GM18499 (cell line): ENCODE data around the gene IDH3G.

Experiments used
- ATAC-seq: cut with Tn5 transposase; IDR thresholded peaks from one replicate; pipeline ENCODE4 v1.9.1; 2021; ENCODE audit warnings: moderate number of reproducible peaks; ENCODE audit not compliant: insufficient read depth, unreplicated experiment

IDH3G gene

DNA sequence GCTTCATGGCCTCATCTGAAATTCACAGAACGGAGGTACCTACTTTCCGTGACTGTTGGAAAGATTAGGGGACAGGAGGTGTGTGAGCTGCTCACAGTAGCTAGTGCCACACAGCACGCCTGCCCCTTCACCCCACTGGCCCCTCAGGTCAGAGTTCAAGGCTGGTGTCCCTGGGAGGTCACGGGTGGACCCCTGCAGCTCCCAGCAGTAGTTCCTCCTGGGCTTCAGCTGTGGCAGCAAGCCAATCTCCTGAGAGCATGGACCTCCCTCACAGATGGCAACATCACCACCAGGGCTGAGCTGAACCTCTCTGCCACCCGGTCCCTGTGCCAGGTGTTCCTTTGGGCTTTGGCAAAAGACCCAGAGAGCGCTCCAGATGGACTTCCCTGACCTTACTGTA, 1.8 kb downstream of the IDH3G start:
- no peak for ATAC-seq

GRCh38 chrX:153791104-153791852, 2.9 kb downstream of the IDH3G start:
- no peak for ATAC-seq

- ATAC-seq: no peak
Observed at GRCh38 chrX:153789654-153790053, 4.5 kb downstream of the IDH3G start.

- ATAC-seq: no peak
Observed at GRCh38 chrX:153786669-153787068, 7.5 kb downstream of the IDH3G start.

DNA sequence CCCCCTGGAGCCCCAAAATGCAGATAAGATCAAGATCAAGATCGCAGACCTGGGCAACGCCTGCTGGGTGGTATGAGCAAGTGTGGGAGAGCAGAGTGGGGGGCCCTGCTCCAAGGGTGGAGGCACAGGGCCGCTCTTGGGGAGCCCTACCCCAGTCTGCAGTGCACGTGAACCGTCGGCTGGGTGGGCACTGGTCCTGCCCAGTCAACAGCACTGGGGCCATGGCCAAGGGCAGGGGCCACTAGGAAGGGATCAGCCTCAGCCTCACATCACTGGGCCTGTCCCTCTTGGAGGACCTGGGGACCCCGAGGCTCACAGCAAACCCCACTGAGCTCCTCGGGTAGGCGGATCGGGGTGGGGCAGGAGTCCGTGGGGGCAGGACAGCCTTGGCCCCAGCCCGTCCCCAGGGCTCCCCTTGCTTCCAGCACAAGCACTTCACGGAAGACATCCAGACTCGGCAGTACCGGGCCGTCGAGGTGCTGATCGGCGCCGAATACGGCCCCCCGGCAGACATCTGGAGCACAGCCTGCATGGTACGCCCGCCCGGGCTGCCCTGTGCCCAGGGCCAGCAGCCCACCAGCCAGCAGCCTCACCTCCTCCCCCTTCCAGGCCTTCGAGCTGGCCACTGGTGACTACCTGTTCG, 9.7 kb downstream of the IDH3G start:
- no peak for ATAC-seq

DNA sequence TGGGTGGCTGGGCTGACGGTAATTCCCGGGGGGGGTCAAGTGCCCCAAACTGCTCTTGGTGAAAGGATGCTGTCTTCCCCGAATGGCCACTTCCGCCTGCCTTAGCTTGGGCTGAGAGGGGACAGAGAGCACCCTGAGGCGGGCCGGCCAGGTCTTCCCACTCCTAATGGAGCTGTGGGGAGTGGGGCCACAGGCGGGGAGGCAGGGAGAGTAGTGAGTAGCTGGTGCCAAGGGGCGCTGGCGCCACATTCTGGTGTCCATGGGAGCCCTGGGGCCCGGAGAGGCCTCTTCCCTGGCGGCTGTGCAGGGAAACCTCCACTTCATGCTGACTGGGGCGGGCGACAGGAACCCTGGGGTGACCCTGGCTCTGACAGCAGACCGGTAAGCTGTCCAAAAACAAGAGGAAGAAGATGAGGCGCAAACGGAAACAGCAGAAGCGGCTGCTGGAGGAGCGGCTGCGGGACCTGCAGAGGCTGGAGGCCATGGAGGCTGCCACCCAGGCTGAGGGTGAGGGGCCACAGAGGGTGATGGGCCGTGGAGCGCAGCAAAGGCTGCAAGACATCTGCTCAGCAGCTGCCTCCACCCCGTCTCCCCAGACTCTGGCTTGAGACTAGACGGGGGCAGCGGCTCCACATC, 10.7 kb downstream of the IDH3G start:
- ATAC-seq: no peak

GRCh38 chrX:153782871-153783270, 11.3 kb downstream of the IDH3G start:
- no peak for ATAC-seq

- ATAC-seq: no peak
Observed at GRCh38 chrX:153782313-153782712, 11.9 kb downstream of the IDH3G start.

DNA sequence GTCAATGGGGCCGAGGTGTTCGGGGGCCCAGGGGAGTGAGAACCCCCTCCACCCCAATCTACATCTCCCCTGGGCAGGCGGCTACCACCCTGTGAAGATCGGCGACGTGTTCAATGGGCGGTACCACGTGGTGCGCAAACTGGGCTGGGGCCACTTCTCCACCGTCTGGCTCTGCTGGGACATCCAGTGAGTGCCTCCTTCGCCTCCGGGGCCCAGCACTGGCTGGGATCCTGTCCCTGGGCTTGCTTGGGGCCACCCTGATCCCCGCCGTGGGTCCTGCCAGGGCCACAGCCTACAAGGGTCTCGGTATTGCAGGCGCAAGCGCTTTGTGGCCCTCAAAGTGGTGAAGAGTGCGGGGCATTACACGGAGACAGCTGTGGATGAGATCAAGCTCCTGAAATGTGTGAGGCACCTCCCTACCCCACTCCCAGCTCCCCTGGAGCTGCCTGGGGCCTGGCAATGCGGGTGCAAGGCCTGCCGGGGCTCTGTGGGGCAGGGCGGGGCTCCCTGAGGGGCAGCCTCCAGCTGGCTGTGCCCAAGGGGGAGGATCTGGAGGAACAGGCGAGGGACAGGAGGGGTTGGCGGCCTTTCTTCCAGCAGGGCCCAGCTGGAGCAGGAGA, 12.6 kb downstream of the IDH3G start:
- no peak for ATAC-seq

GRCh38 chrX:153780678-153781427, 13.3 kb downstream of the IDH3G start, which contains the start of gene SRPK3:
TSS of gene SRPK3 (plus strand) at chrX:153781041. CDS start at chrX:153781087, 46 bp downstream.
- ATAC-seq: no peak

DNA sequence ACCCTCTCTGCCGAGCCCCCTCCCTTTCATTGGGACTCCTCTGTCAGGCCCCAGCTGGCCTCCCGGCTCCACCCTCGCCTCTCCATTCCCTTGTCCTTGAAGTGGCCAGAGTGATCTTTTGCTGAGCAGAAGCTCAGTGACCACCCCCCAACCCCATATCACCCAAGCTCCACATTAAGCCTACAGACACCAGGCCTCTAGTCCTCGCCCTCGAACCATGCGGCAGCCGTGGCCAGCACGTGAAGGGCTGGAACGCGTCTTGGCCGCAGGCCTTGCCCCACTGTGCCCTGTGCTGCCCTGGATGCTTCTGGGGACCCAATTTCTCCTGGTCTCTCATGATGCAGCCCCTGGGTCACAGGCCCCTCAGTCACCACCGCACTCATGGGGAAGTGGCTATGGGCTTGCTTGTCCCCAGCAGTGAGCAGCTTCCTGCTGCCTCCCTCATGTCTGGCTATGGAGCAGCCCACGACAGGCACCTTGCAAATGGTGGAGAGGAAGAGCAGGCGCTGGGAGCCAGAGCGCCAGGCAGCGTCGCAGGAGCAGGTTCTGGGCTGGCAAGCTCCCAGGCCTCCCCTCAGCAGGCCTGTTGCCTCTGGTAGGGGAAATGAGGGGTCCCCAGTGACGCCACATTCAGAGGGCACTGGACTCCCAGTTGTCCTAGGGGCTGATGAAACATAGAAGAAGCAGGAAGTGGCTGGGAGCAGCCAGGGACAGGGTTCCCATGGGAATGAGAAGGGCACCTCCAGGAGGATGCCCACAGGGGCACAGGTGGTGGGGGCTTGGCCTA, 14.1 kb downstream of the IDH3G start:
- no peak for ATAC-seq

DNA sequence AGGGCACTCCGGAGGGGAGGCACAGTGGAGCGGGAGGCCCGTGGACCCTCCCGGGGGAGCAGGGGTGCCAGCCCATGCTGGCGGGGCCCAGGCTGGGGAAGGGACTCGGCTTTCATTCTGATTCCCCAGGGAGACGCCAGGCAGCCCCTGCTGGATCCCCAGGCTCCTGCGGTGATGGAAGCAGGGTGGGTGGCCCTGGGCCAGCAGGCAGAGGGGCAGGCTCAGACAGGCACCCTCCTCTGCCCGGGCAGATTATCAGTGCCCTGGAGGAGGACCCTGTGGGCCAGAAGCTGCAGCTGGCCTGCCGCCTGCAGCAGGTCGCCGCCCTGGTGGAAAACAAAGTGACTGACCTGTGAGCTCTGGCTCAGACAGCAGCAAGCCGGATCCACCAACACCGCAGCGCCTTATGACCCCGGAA, 15.5 kb downstream of the IDH3G start:
- no peak for ATAC-seq

DNA sequence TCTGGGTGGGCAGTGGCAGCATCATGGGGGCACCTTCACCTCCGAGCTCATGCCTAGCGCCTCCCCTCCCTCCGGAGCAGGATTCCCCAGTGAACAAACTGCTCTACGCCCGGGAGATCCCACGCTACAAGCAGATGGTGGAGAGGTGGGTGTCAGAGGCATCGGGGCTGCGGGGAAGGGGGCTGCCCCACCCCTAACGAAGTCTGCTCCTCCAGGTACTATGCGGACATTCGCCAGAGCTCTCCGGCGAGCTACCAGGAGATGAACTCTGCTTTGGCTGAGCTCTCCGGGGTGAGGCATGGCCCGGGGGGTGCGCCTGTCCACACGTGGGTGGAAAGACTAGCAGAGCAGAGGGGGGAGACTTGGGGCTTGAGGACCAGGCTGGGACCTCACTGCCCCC, 16.0 kb downstream of the IDH3G start:
- ATAC-seq: no peak

DNA sequence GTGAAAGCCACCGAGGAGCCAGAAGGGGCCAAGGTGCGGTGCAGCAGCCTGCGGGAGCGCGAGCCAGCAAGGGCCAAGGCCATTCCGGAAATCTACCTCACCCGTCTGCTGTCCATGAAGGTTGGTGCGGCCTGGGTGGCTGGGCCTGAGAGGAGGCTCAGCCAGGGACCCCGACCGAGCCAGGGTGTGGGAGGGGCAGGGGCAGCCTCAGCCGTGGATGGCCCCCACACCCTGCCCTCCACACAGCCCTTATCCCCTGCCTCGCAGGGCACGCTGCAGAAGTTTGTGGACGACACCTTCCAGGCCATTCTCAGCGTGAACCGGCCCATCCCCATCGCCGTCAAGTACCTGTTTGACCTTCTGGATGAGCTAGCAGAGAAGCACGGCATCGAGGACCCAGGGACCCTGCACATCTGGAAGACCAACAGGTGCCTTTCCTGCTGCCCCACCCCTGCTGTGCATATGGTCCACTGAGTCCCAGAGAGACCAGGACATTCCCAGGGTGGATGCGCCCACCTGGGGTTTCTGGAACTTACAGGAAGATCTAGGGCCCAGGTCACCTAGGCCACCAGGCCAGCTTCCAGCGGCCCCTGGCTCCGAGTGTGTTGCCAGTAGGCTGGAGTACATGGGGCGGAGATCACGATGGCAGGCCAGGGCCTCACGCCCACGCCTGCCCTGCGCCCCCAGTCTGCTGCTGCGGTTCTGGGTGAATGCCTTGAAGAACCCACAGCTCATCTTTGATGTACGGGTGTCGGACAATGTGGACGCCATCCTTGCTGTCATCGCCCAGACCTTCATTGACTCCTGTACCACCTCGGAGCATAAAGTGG, 16.7 kb downstream of the IDH3G start:
- ATAC-seq: no peak

DNA sequence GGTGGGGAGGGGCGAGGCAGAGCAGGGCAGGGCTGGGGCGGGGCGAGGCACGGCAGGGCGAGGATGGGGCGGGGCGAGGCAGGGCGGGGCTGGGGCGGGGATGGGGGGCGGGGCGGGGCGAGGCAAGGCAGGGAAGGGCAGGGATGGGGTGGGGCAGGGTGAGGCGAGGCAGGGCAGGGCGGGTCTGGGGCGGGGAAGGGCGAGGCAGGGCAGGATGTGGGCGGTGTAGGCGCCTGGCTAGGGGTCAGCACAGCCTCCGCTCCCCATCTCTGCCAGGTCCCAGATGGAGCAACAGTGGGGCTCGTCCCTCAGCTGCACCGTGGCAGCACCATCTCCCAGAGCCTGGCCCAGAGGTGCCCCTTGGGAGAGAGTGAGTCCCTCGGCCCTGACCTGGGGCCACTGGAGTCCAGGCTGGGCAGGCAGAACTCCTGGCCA, 17.5 kb downstream of the IDH3G start:
- no peak for ATAC-seq

GRCh38 chrX:153776120-153776599, 18.0 kb downstream of the IDH3G start:
- ATAC-seq: no peak

GRCh38 chrX:153775293-153776119, 18.7 kb downstream of the IDH3G start:
- no peak for ATAC-seq
